ENCODE results near the gene LMNTD2.

LMNTD2 gene

GRCh38 chr11:506995-507726 lies 53.4 kb downstream of the LMNTD2 start, which contains the start of gene RNH1:
RNH1 (minus strand) TSS chr11:507242; CDS start chr11:502162, 5,080 bp downstream.
- peak; percentile 95 for DNase-seq

GRCh38 chr11:506238-506994 lies 54.1 kb downstream of the LMNTD2 start:
- DNase-seq, result peak; percentile 97

GRCh38 chr11:504994-505344 lies 55.6 kb downstream of the LMNTD2 start:
- peak; percentile 34 for DNase-seq
